GM21717 (cell line): ENCODE results near the gene LRRTM1.

Experiments used
- ATAC-seq: cut with Tn5 transposase; IDR thresholded peaks from one replicate; pipeline ENCODE4 v1.9.1; 2021; ENCODE audit warnings: mild to moderate bottlenecking, moderate library complexity; ENCODE audit not compliant: unreplicated experiment

Gene LRRTM1

DNA sequence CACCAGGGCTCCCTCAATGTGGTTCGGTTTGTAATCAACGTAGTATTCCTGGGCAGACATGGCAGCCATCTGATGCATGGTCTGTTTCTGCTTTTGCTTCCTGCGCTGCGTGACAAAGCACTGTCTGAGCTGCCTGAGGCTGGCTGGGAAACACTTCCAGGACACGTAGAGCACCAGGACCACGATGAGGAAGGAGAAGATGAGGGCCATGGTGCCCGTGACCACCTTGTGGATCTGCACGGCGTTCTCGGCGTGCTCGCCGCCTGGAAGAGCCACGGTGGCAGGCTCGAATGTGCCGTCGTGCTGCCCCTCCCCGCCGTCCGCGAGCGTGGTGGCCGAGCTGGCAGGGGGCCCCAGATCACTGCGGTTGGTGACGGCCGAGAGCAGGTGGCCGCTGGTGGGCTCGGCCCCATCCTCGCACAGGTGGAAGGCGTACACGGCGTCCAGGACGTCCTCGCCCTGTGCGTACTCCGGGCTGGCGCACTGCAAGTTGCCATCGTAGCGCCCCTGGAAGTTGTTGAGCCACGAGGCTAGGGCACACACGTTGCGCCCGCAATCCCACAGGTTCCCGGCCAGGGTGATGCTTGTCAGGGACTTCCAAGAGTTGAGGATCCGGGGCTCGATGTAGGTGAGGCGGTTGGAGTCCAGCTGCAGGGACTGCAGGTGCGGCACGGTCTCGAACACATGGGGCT is 2.1 kb downstream of the LRRTM1 start:
- no peak for ATAC-seq

DNA sequence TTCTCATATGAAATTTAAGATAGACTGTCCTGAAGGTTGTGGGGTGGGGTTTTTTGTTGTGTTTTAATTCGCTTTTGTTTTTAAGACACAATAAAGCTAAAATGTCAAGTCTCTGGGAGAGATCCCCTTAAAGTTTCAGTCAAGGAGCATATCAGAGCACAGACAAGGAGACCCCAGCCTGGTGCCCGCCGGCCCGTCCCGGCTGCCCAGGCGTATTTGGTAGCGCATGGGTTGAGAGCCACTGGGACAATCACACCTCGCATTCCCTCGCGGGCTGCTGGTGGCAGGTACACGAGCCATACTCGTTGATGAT is 2.6 kb downstream of the LRRTM1 start:
- ATAC-seq, result no peak

DNA sequence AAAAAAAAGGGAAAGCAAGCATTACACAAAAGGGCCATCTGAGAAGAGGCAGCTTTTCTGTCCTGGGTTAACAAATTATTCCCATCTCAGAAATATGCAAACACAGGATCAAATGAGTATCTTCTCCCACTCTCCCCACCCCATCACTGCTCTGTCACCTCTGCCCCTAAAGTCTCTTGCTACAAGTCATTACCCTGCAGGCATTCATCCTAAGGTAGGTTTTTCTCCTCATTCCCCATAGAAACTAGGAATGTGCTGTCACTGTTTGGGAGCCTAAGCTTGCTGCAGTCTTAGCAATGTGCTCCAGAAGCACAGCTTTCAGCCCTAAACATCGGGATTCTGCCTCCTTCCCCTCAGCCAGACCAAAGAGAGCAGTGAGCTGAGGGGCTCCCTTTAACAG is 3.6 kb downstream of the LRRTM1 start:
- ATAC-seq, result no peak

DNA sequence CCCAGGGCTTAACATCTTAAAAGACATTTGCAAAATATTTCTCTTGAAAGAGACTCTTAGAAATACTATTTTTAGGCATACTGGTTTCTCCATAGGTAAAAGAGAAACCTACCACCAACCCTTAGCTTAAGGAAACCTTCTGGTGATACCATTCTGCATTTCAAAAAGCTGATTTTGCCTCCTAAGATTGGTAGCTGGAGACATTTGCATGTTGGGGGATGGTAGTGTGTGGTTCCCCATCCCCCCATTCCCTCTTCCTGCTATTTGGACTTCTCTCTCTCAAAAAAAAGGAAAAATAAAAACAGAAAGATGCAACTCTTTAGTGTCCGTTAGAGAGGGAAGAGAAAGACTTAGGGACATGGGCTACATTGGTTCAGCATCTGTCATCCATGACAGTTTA is 4.2 kb downstream of the LRRTM1 start:
- no peak for ATAC-seq

GRCh38 chr2:80299661-80300060 is 4.9 kb downstream of the LRRTM1 start:
- ATAC-seq, result no peak

- no peak for ATAC-seq
These were observed 5.6 kb downstream of the LRRTM1 start for GRCh38 chr2:80298954-80299353.

DNA sequence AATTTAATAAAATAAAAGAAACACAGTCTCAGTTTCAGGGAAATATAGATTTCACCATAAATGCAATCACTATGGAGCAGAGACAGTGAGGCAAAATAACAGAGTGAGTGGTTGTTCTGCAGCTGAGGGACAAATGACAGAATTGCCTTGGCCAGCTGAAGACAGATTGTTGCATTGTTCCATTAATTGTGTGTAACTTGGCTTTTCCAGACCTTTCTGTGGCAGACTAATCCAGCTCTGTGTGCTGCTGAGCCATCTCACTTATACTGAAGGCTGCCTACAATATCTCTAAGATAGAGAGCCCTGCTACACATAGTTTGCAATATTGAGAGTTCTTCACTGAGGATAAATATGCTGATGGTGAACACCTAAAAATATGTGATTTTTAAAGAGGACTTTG is 11.5 kb downstream of the LRRTM1 start:
- no peak for ATAC-seq

GRCh38 chr2:80292474-80292873 is 12.1 kb downstream of the LRRTM1 start:
- ATAC-seq, result no peak

GRCh38 chr2:80291656-80292055 is 12.9 kb downstream of the LRRTM1 start:
- ATAC-seq, result no peak

DNA sequence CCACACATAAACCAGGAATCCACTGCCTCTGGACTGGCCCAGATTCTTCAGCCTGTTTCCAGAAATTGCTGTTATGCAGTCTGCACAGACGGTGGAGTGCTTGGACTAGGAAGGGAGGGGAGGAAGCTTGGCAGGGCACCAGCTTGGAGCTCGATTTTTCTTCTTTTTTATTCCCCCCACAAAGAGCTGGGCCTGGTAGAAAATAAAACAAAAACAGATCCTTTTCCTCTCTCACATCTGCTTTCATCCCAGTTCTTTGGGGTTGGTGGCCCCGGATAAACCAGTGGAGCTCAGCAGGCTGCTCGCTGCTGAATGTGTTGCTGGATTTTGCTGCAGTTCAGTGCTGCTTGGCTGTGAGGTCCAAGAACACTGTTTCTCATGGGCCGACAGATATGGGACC is 16.0 kb downstream of the LRRTM1 start:
- no peak for ATAC-seq

DNA sequence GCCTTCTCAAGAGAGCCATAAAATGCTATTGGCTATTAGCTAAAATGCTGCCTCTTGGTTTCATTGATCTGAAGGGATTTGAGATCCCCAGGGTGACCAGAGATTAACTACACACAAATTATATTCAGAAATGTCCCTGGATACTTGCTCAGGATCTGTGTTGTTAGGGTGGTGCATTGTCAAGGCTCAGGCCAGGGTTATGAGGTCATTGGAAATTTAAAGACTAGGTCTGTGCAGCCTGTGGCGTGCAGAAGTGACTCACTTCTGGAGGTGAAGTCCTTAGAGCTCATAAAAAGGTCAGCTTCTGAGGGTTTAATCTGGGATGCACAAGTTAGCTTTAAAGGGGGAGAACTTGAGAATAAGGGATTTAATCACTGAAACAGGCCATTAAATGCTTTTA is 23.5 kb downstream of the LRRTM1 start:
- ATAC-seq, result no peak

DNA sequence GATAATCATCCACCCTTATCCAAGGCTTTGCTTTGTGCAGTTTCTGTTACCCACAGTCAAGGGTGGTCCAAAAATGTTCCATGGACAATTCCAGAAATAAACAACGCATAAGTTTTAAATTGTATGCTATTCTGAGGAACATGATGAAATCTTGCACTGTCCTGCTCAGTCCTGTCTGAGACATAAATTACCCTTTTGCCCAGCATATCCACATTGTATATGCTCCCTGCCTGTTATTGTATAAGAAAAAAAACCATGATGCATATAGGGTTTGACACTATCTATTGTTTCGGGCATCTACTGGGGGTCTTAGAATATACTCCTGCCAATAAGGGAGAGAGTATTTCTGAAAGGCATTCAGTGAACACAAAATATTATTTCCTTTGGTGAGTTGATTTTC is 24.0 kb downstream of the LRRTM1 start:
- no peak for ATAC-seq

- ATAC-seq, result no peak
These were observed 34.7 kb downstream of the LRRTM1 start for GRCh38 chr2:80269806-80270205.

DNA sequence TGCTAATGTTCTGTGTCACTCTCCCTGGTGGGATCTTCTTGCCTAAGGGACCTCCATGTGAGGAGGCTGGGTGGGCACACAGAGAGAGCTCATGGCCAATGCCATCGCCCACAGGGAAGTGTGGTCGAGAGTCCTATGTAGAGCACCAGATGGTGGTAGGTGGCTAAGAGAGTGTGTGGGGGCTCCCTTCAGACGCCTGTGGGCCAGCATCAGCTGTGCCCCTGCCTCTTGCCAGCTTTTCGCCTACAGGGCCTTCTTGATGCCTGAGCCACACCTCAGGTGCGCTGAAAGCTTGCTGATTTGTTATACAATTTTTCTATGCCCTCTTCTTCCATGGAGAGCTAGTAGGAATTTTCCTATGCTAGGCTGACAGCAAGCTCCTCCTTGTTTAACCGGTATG is 38.3 kb downstream of the LRRTM1 start:
- no peak for ATAC-seq

DNA sequence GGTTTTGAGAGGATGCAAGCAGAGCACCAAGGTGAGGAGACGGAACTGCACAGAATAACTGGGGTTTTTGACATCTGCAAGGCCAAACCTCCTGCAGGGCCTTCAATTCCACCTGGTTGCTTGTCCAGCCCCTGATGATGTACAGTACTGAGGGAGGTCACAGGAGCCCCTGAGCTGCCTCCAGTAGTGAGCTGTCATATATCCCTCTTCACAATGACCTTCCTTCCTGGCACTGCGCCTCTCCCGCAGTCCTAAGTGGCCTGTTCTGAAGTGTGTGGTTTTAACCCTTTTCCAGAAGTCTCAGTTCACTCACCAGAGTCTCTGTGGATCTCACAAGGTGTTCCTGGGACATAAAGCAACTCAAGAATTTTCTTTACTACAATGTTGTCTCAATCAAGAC is 45.3 kb downstream of the LRRTM1 start:
- ATAC-seq, result no peak

DNA sequence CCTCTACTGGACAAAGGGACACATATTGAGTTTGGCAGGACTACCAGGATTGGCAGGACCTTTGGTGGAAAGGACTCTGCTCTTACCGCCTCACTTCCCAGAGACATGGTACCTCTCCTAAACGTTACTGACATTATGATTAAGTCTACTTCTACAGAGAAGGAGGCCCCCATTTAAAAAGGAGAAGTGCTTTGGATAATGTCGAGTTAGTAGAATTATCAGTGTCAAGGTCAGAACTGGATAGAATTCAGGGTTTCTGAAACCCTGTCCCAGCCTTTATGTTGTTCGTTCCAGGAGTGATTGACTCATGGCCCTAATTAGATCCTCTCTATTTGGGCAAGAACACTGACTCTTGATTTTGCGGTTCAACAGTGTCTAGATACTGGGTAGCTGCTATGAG is 45.8 kb downstream of the LRRTM1 start:
- ATAC-seq, result no peak

DNA sequence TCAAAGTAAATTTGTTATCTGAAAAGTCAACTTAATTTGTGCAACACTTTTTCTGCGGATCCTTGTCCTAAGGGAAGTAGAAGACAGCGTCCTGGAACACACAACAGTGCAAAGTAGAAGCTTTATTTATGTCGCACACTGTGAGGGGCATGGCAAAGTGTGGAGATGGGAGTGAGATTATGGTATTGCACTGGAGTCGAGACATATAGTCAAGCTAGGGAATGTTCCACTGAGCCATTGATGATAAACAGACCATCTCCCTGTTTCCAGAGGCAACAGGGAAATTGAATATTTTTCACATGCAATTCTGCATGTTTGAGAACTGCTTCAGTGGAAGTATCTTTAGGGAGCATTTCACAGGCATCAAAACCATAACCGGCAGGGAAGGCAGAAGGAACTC is 46.2 kb downstream of the LRRTM1 start:
- no peak for ATAC-seq

GRCh38 chr2:80257450-80257849 is 47.1 kb downstream of the LRRTM1 start:
- ATAC-seq, result no peak

DNA sequence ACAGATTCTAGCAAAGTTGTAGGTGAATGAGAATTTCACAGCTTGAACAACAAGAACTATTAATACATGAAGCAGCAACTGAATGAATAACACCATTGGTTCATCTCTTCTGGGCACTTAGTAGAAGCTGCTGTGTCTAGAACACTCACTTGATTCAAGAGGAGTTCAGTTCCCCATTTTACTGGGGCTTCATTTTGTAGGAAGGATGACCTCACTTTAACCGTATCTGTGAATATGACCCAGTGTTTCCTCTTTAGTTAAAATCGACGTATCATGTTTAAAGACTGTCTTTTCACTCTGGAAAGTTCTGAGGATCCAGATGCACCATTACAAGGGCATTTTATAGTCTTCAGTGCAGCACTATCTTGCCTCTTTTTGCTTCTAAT is 47.8 kb downstream of the LRRTM1 start:
- no peak for ATAC-seq

DNA sequence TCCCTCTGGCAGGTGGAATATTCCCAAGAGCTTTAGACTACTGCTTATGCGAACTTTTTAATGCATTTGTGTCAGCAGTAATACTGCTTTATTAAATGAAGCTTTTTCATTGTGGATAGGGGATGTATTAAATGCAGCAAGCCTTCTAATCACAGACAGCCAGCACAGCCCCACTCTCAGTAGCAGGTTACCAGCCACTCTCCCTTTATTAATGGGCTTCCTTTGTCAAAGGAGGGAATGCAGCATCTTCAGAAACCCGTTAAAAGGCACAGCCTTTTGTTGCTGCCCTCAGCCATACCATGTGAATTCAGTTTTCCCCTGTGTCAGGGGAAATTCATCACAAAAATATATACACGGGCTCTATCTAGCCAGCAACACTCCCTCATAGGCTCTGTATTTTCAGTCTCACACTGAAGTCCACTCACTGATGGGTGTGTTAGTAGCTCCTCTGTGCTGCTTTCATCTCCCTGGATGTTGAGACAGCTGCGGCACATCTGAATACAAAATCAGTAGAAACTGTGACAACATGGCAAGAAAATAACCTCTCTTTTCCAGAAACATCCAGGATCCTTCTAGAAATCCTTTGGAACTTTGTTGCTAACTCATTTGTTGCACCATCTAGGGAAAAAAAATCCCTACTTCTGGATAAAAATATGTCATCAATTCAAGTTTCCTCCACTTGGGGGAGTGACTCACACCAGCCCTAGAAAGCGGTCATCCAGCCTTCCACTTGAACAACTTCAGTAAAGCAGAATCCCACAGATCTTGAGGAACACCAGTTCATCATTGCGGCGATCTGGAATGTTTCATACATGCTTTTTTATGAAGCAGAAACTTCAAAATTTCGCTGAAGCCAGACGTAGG is 48.4 kb downstream of the LRRTM1 start:
- ATAC-seq, result no peak

GRCh38 chr2:80252294-80252986 is 52.1 kb downstream of the LRRTM1 start:
- no peak for ATAC-seq
